Spleen (tissue), 7 donors: ENCODE results near the gene RAB44.

ENCODE experiments used
- CTCF ChIP-seq, 11 experiments: fragments of 200-600 bp in 7 of 11; fragments of 450-650 bp in 4 of 11; sonication (generic) in 4 of 11; IDR thresholded peaks in 8 of 11; conservative IDR thresholded peaks in 3 of 11; 1 replicate in 7 of 11; 2 replicates in 4 of 11; pipeline versions ENCODE4 v1.4.0 to v1.8.0; 2016 to 2021; ENCODE audit warnings: antibody characterized with exemption in 11 of 11, inconsistent platforms in 4 of 11, mild to moderate bottlenecking in 1 of 11
- POLR2A ChIP-seq, 3 donors: fragments of 450-650 bp; IDR thresholded peaks; one replicate each; pipeline ENCODE4 v1.5.1; 2017; ENCODE audit warnings: antibody characterized with exemption in 3 of 3, mild to moderate bottlenecking in 1 of 3
- POLR2AphosphoS5 ChIP-seq, 3 donors: sonication (generic); formaldehyde crosslinking; IDR thresholded peaks; one replicate each; pipeline ENCODE4 v1.5.1; 2017; ENCODE audit warnings: antibody characterized with exemption in 3 of 3
- donor health status: DM: no; HTN: no; CAD: no; lungs with moderate emphysema.
- donor health status: DM: no; HTN: no; CAD: no.
- donor health status: DM: no; HTN: no; CAD: no.

GRCh38 chr6:36684447-36684812, 13.2 kb upstream of the RAB44 start:
- TF ChIP-seq CTCF (IDR thresholded peaks at IDR 0.05 in 8 of 11, conservative IDR thresholded peaks at IDR 0.05 in 3 of 11) = no peak
- no peak for TF ChIP-seq POLR2AphosphoS5 (IDR thresholded peaks at IDR 0.05)
- TF ChIP-seq POLR2A (IDR thresholded peaks at IDR 0.05) = no peak
